ENCODE data around the gene RAB19.

- TF ChIP-seq ZNF430 (CRISPR knock-in tag; IDR thresholded peaks at IDR 0.05) (no peak), KDM1A (CRISPR knock-in tag; IDR thresholded peaks at IDR 0.05) (no peak), FOXJ3 (CRISPR knock-in tag; IDR thresholded peaks at IDR 0.05; ENCODE audit: borderline replicate concordance) (no peak), CTCF (CRISPR knock-in tag; IDR thresholded peaks at IDR 0.05) (no peak), HMG20B (CRISPR knock-in tag; conservative IDR thresholded peaks at IDR 0.05) (no peak), CBFB (CRISPR knock-in tag; IDR thresholded peaks at IDR 0.05) (no peak), MIER2 (CRISPR knock-in tag; IDR thresholded peaks at IDR 0.05) (no peak), ZNF44 (CRISPR knock-in tag; IDR thresholded peaks at IDR 0.05) (no peak), MXI1 (IDR thresholded peaks at IDR 0.05; ENCODE audit: borderline replicate concordance, low read depth, low read length) (no peak)
These were observed 21.9 kb downstream of the RAB19 start for GRCh38 chr7:140425718-140426117.

Measured in HepG2 (cell line).